Mammary microvascular endothelial cell (primary cell): ENCODE data around the gene ASZ1. TPM values are rescaled to one million over a fixed set of nuclear protein-coding genes. Genes with fewer than 3 reads are reported as not detected.

Experiments used
- total RNA-seq: library from RNA; depleted of rRNA; stranded (reverse); fragments of >200 nt; gene quantifications from 2 replicates; pipeline ENCODE4 v1.2.3, GENCODE V29; 2015

The ASZ1 gene
- total RNA-seq: not detected in 2 replicates

GRCh38 chr7:117427258-117427701 is at the start of gene ASZ1:
Gene ASZ1, minus strand, starts transcription at chr7:117427493. Its CDS starts 33 bp downstream, at chr7:117427460.

GRCh38 chr7:117322741-117323304 is 104.5 kb downstream of the ASZ1 start, which contains the start of gene WNT2:
Gene WNT2, minus strand, starts transcription at chr7:117323058. Its CDS starts 69 bp downstream, at chr7:117322989.

Other genes with a start within 250 kb of the ASZ1 start
- gene WNT2, start 104.4 kb downstream of the ASZ1 start, total RNA-seq: not detected in 2 replicates
- gene CFTR, start 52.5 kb upstream of the ASZ1 start, total RNA-seq: 1.7 TPM in 1 of 2 replicates, not detected in the other